Measurements from ENCODE around the gene UBE2H.

GRCh38 chr7:129781928-129782817, 170.6 kb downstream of the UBE2H start:
- no peak for TF ChIP-seq POLR2A (IDR thresholded peaks at IDR 0.05)
- no peak for TF ChIP-seq CTCF (IDR thresholded peaks at IDR 0.05)

All from body of pancreas (tissue), 4 donors.